ENCODE data around the gene SLC1A7.

- TF ChIP-seq CTCF (IDR thresholded peaks at IDR 0.05; ENCODE audit: low read length) = no peak
- TF ChIP-seq EZH2 (IDR thresholded peaks at IDR 0.05; ENCODE audit: borderline replicate concordance, low read length) = no peak
Observed at GRCh38 chr1:53114090-53114489, 28.3 kb downstream of the SLC1A7 start.

All from OCI-LY1 (cell line).